ENCODE data around the gene ASXL2.

ASXL2 gene

GRCh38 chr2:25895018-25895417 is 16.7 kb upstream of the ASXL2 start:
- no peak overlapping the region for H3K4me3 ChIP-seq (ENCODE audit: low read depth, low read length)
- TF ChIP-seq CTCF (IDR thresholded peaks at IDR 0.05; ENCODE audit: control insufficient read depth, extremely low read depth, insufficient read depth) = no peak
- no peak for DNase-seq (ENCODE audit: low read depth)

- H3K4me3 ChIP-seq (ENCODE audit: low read depth, low read length) = no peak overlapping the region
- no peak for TF ChIP-seq CTCF (IDR thresholded peaks at IDR 0.05; ENCODE audit: control insufficient read depth, extremely low read depth, insufficient read depth)
- no peak for DNase-seq (ENCODE audit: low read depth)
Observed at GRCh38 chr2:25894135-25894830, 16.0 kb upstream of the ASXL2 start.

- no peak for TF ChIP-seq CTCF (IDR thresholded peaks at IDR 0.05; ENCODE audit: control insufficient read depth, extremely low read depth, insufficient read depth)
- no peak for DNase-seq (ENCODE audit: low read depth)
- H3K4me3 ChIP-seq (ENCODE audit: low read depth, low read length) = no peak overlapping the region
Observed at GRCh38 chr2:25891672-25892071, 13.4 kb upstream of the ASXL2 start.

GRCh38 chr2:25887624-25888242 is 9.4 kb upstream of the ASXL2 start:
- no peak overlapping the region for H3K4me3 ChIP-seq (ENCODE audit: low read depth, low read length)
- TF ChIP-seq CTCF (IDR thresholded peaks at IDR 0.05; ENCODE audit: control insufficient read depth, extremely low read depth, insufficient read depth) = no peak
- no peak for DNase-seq (ENCODE audit: low read depth)

GRCh38 chr2:25885933-25886332 is 7.6 kb upstream of the ASXL2 start:
- no peak overlapping the region for H3K4me3 ChIP-seq (ENCODE audit: low read depth, low read length)
- DNase-seq (ENCODE audit: low read depth) = no peak
- no peak for TF ChIP-seq CTCF (IDR thresholded peaks at IDR 0.05; ENCODE audit: control insufficient read depth, extremely low read depth, insufficient read depth)

- no peak for TF ChIP-seq CTCF (IDR thresholded peaks at IDR 0.05; ENCODE audit: control insufficient read depth, extremely low read depth, insufficient read depth)
- DNase-seq (ENCODE audit: low read depth) = no peak
- no peak overlapping the region for H3K4me3 ChIP-seq (ENCODE audit: low read depth, low read length)
Observed at GRCh38 chr2:25881764-25882163, 3.5 kb upstream of the ASXL2 start.

All from LNCaP clone FGC (cell line).